Measurements from ENCODE around the gene ZBTB7C.
A peak's percentile ranks its signal among the peaks of the same experiment; 100 is the strongest.

The ZBTB7C gene

GRCh38 chr18:48030616-48031480 is 378.3 kb downstream of the ZBTB7C start:
- peak; percentile 61 to 74 for DNase-seq

GRCh38 chr18:48029296-48029986 is 379.7 kb downstream of the ZBTB7C start:
- DNase-seq = no peak

GRCh38 chr18:48028696-48029095 is 380.5 kb downstream of the ZBTB7C start:
- DNase-seq = no peak

- DNase-seq = no peak
These were observed 381.1 kb downstream of the ZBTB7C start for GRCh38 chr18:48028081-48028480.

GRCh38 chr18:48027401-48027963 is 381.7 kb downstream of the ZBTB7C start:
- no peak for DNase-seq

- DNase-seq = no peak
These were observed 383.0 kb downstream of the ZBTB7C start for GRCh38 chr18:48026216-48026615.

- no peak for DNase-seq
These were observed 384.1 kb downstream of the ZBTB7C start for GRCh38 chr18:48024881-48025660.

GRCh38 chr18:48024009-48024512 is 385.1 kb downstream of the ZBTB7C start:
- DNase-seq = no peak

- peak; percentile 39 to 43 for DNase-seq
These were observed 385.7 kb downstream of the ZBTB7C start for GRCh38 chr18:48023334-48024008.

- DNase-seq = peak; percentile 63 to 75
These were observed 386.5 kb downstream of the ZBTB7C start for GRCh38 chr18:48022531-48023329.

- DNase-seq = no peak
These were observed 387.2 kb downstream of the ZBTB7C start for GRCh38 chr18:48022021-48022420.

GRCh38 chr18:48021273-48021914 is 387.8 kb downstream of the ZBTB7C start:
- DNase-seq = no peak

GRCh38 chr18:48020337-48021250 is 388.6 kb downstream of the ZBTB7C start:
- no peak for DNase-seq

GRCh38 chr18:48019557-48020325 is 389.4 kb downstream of the ZBTB7C start:
- DNase-seq = no peak

GRCh38 chr18:48018851-48019250 is 390.3 kb downstream of the ZBTB7C start:
- DNase-seq = no peak

- DNase-seq = no peak
These were observed 391.5 kb downstream of the ZBTB7C start for GRCh38 chr18:48017635-48018034.

GRCh38 chr18:48013162-48013561 is 396.0 kb downstream of the ZBTB7C start:
- DNase-seq = no peak

GRCh38 chr18:48011926-48012465 is 397.2 kb downstream of the ZBTB7C start:
- DNase-seq = no peak

- DNase-seq = no peak
These were observed 398.9 kb downstream of the ZBTB7C start for GRCh38 chr18:48010264-48010663.
